HT-29 (cell line): ENCODE data around the gene SYNE1. TPM values are rescaled to one million over a fixed set of nuclear protein-coding genes. Genes with fewer than 3 reads are reported as not detected.
"Not testable (repeated sequence)": the region's sequence is repeated elsewhere in the genome, so short reads cannot be mapped to it uniquely, and the experiment has no call there.

ENCODE experiments used
- DNase-seq: peaks from one replicate; pipeline ENCODE4 v3.0.0-alpha.2; 2015; ENCODE audit warnings: low spot score
- total RNA-seq: library from RNA; depleted of rRNA; stranded (reverse); fragments of >200 nt; shearing (Covaris generic); gene quantifications from 2 replicates; pipeline ENCODE4 v1.2.3, GENCODE V29; 2014; rRNA removed

Gene SYNE1, protein sequence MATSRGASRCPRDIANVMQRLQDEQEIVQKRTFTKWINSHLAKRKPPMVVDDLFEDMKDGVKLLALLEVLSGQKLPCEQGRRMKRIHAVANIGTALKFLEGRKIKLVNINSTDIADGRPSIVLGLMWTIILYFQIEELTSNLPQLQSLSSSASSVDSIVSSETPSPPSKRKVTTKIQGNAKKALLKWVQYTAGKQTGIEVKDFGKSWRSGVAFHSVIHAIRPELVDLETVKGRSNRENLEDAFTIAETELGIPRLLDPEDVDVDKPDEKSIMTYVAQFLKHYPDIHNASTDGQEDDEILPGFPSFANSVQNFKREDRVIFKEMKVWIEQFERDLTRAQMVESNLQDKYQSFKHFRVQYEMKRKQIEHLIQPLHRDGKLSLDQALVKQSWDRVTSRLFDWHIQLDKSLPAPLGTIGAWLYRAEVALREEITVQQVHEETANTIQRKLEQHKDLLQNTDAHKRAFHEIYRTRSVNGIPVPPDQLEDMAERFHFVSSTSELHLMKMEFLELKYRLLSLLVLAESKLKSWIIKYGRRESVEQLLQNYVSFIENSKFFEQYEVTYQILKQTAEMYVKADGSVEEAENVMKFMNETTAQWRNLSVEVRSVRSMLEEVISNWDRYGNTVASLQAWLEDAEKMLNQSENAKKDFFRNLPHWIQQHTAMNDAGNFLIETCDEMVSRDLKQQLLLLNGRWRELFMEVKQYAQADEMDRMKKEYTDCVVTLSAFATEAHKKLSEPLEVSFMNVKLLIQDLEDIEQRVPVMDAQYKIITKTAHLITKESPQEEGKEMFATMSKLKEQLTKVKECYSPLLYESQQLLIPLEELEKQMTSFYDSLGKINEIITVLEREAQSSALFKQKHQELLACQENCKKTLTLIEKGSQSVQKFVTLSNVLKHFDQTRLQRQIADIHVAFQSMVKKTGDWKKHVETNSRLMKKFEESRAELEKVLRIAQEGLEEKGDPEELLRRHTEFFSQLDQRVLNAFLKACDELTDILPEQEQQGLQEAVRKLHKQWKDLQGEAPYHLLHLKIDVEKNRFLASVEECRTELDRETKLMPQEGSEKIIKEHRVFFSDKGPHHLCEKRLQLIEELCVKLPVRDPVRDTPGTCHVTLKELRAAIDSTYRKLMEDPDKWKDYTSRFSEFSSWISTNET (N-terminal part only)
- total RNA-seq: 2.7 and 3.9 TPM in 2 replicates

DNA sequence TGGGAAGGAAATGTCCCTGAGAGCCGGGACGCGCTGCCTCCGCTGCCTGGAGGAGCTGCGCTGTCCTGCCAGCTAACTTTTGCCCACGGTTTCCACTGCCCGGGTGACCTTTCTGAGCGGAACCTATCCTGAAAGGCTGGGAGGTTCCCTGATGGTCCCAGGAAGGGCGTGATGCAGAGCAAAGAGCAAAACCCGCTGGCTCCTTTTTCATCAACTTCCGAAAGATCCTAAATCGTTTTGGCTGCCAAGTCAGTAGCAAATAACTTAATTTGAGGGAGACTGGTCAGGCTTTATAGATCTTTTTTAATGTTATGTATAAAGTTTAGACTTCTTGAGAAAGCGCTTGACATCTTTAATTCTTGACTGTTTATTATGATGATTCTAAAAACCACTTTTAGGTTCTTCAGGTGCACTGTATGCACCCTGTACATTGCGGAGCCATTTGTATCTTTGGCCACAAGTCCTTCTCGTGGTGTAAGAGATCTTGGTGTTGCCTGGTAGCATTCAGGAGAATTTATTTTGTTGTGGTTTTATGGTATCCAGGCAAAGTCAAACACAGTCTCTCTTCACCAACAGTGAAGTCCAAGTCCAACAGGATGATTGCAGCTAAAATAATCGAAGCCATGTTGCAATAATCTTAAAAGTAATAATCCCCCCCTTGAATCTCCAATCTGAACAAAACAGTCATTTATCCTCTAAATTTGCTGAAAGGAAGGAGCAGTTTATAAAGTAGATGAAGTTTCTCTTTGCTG is at the start of gene SYNE1:
Gene SYNE1 (minus strand): TSS at position 67 of the 752 bp plus-strand sequence. CDS start 9,031 bp downstream, outside the sequence.
- DNase-seq: no peak

DNA sequence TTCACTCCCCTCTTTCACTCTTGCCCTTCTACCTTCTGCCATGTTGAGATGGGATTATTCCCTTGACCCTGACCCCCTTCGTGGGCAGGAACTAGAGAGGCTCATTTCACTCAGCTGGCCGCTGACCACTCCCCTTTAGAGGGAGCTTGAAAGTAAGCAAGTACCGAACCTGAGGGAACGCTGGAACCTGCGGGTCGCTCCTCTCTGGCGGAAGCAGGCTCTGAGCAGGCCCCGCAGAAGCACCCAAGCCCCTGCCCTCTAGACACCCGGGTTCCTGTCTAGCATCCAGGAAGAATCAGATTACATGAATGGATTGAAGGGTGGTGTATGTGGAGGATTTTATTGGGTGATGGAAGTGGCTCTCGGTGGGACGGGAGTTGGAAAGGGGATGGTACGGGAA is 48.7 kb upstream of the SYNE1 start:
- no peak for DNase-seq

DNA sequence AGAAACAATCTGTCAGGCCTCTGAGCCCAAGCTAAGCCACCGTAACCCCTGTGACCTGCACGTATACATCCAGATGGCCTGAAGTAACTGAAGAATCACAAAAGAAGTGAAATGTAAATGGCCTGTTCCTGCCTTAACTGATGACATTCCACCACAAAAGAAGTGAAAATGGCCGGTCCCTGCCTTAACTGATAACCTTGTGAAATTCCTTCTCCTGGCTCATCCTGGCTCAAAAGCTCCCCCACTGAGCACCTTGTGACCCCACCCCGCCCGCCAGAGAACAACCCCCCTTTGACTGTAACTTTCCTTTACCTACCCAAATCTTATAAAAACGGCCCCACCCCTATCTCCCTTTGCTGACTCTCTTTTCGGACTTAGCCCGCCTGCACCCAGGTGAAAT is 45.8 kb upstream of the SYNE1 start:
- DNase-seq: not testable (repeated sequence)

DNA sequence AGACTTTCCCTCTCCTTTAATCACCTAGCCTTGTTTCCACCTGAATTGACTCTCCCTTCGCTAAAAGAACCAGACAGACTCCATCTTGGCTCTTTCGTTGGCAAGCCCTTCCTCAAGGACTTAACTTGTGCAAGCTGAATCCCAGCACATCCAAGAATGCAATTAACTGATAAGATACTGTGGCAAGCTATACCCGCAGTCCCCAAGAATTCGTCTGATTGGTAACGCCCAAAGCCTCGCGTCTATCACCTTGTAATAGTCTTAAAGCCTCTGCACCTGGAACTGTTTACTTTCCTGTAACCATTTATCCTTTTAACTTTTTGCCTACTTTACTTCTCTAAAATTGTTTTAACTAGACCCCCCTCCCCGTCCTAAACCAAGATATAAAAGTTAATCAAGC is 45.0 kb upstream of the SYNE1 start:
- no peak for DNase-seq

DNA sequence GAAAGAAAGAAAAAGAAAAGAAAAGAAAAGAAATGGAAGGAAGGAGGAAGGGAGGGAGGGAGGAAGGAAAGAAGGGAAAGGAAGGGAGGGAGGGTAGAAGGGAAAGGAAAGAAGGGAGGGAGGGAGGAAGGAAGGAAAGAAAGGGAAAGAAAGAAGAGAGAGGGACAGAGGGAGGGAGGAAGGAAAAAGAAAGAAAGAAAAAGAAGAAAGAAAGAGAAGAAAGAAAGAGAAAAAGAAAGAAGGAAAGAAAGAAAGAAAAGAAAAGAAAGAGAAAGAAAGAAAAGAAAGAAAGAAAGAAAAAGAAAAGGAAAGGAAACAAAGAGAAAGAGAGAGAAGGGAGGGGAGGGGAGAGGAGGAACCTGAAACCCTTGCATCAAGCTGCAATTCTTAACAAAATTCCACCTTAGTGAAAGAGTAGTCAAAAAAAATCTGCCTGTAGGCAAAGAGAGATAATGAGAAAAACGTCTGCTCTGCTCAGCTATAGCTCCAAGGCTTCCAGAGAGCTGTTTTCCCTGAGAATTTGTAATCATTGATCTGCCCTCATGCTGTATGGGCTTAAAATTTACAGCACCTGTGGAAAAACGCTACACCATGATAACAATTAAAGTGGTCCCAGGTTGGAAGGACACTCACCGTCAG is 43.8 kb upstream of the SYNE1 start:
- DNase-seq: no peak

DNA sequence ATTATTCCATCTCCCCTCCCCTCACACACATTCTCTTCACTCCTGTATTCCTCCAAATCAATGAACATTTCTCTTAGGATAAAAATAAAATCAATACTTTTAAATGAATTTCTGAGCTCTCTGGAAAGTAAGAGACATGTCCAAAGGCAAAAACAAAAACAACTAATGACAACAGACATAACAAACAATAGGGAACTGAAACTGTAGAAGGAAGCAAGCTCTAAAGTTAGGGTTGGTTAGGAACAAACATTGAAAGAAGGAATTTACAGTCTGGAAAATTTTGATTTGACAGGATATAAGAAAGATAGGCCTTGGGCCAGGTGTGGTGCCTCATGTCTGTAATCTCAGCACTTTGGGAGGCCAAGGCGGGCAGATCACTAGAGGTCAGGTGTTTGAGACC is 43.0 kb upstream of the SYNE1 start:
- no peak for DNase-seq

DNA sequence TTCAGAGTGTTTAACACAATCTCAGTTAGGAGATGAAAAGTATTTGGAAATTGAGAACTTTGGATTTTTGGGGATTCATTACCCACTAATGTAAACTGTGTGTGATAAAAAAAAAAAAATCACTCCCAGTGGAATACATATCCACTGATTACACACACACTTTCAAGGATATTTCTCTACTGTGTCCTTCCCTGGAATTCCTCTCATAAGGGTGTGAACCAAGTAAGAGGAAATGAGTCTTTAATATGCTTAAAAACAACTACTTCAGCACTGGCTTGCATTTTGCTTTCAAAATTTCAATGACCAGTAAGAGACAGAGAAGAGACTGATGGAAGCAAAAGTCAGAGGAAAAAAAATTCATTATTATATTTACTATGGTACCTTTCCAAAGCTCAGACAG is 36.1 kb upstream of the SYNE1 start:
- no peak for DNase-seq

DNA sequence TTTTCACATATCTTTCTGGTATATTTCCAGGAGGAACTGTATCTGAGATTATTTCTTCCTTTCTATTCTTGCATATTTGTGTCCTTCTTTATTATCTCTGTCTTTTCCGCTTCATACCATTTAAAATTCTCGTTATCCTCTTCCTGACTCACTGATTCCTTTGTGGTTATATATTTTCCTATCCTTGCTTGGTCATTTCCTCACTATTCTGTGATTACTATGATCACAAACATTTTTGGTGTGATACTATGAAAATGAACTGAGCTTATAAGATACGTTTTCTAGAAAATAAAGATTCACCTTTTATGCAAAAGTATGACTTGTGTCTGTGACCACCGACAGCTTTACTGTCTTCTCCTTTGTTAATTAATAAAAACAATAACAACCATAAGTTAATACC is 34.0 kb upstream of the SYNE1 start:
- DNase-seq: no peak

DNA sequence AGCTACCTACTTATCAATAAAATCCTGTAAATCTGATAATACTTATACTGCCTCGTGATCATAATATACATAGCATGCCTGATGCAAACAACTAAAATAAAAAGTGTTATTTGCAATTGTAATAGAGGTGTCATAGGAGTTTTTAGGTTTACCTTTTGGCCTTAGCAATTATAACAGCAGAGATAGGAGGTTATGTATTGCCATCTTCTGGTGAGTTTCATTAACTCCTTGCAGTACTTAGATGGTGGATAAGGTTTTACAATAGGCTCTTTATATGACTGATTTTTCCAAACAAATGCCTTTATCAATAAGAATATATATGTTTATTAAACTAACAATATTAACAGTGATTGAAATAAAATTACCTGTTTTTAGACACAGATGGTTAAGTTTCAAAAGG is 32.7 kb upstream of the SYNE1 start:
- DNase-seq: peak; percentile 12

DNA sequence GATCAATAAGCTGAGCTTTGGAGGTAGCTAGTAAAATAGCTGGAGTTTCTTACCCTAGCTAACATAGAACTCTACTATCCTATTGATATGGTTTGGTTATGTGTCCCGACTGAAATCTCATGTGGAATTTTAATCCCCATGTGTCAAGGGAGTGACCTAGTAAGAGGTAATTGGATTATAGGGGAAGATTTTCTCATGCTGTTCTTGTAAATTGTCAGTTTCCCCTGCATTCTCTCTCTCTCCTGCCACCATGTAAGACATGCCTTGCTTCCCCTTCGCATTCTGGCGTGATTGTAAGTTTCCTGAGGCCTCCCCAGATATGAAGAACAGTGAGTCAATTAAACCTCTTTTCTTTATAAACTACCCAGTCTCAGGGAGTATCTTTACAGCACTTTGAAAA is 24.6 kb upstream of the SYNE1 start:
- no peak for DNase-seq

DNA sequence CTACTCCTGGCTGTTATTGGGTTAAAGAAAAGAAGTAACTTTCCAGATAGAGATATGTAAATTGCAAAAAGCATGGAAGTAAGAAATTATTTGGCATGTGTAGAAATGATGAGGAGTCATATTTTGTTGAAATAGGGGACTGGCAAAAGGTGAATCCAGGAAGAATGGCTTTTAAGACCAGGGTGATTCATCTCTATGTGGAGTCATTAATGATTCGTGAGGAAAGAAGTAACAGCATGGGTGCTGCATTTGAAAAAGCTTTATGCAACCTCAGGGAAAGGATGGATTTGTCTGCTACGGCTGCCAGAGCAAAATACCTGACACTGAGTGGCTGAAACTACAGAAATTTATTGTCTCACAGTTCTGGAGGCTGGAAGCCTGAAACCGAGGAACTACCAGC is 14.8 kb upstream of the SYNE1 start:
- DNase-seq: no peak

DNA sequence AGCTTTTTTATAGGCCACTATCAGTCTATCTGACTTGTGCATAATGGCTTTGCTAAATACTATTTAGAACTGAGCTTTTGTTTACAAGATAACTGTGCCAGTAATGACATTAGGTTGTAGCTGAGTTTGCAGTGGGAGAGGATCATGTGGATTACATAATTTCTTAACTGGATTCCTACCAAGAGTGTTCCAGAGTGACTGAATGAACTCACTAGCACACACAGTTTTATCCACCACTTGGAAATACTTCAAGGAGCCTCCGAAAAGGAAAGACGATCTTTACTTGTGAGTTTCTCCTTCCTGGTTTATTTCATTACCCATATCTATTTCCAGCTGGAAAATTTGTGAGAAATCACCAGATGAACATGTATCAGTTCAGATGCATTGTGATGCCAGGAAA is 10.9 kb upstream of the SYNE1 start:
- no peak for DNase-seq

DNA sequence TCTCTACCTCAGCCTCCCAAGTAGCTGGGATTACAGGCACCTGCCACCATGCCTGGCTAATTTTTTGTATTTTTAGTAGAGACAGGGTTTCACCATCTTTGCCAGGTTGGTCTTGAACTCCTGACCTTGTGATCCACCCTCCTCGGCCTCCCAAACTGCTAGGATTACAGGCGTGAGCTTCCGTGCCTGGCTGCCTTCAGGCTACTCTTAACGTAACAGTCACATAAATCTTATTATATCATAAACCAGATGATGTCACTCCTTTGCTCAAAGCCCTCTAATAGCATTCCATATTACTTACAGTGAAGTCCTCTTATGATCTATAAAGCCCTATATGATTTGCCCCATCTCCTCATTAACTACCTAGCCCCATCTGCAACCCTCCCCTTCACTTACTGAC is 9.6 kb upstream of the SYNE1 start:
- not testable (repeated sequence) for DNase-seq

DNA sequence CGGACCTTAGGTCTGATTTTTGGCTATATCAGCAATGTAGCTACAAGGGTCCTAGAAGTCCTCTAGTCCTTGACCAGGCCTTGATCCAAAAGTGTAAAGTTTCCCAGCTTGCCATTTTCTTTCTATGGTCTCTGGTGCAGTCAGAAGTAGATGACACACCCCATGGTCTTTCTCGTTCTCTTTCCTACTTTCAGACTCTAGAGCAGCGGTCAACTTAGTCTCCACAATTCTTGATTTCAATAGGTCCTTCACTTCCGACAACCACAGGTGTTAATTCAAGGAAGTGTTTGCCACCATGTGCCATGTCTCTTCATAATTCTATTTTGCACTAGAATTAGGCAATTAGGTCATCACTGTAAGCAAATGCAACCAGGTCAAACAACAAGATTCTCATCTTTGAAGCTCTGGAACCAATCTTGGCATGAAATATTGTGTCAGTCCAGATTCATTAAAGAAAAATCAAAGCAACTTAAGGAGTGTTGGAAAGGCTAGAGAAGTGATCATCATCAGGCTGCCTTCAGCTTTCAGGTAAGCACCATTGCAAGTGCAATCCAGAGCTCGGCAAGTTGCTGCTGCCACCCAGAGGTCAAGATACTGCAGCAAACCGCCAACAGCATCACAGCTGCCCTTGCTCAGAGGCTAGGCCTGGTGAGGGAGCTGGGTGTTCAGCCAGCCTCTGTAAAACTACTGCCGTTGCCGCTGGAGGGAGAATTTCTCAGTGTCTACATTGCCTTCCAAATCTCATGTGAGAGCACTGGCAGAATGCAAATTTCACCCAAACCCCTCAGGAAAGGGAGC is 5.6 kb upstream of the SYNE1 start:
- DNase-seq: peak; percentile 53

DNA sequence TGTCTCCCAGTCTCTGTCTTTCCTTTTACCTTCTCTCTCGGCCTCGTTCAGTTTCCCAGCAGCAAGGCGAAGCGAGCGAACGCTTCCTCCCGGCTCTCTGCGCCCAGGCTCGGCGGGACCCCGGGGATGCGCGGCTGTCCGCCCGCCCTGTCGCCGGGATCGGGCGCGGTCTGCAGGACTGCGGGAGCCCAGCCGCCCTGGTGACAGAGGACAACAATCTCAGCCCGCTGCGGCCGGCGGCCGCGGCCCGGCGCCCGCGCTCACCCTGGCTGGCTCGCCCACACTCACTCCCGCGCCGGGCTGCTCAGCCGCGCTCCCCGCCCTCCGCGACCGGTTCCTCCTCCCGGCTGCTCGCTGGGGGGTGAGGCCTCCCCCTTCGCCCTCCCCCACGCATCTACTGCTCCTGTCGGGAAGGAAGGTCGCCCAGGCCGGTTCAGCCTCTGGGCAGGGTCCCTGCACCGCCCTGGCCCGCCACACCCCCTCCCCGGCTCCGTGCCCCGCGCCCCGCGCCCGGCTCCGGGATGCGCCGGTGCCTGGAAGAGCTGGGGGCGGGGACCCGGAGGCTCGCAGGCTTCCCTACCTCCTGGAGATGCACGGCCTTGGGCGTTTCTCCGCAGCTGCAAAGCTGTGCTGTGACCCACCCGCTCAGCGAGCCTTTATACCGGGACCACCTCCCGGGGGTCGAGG is 410 bp downstream of the SYNE1 start:
- no peak for DNase-seq

DNA sequence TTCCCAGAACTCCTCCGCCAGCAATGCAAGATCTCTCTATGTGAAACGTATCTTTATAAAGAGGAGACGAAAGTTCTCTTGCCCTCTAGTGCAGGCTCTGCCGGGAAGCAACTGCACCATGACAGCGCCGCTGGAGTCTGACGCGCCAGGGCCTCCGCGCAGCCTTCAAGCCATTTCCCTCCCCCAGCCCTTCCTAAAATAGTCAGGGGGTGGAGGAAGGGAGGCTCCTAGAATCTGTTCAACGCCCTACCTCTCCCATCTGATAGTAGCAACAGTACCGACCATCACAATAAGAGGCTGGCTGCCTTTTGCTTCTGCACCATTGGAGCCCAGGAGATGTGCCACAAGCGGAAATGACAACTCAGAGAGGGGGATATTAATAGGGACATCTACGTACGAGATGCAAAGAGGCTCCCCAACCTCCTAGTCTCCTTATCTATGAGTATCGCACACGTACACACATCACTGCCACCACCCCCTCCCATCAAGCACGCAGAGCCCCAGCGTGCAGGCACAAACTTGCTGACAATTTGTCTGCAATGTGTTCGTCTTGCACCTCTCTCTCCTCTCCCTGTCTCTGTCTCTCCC is 1.0 kb downstream of the SYNE1 start:
- DNase-seq: no peak

DNA sequence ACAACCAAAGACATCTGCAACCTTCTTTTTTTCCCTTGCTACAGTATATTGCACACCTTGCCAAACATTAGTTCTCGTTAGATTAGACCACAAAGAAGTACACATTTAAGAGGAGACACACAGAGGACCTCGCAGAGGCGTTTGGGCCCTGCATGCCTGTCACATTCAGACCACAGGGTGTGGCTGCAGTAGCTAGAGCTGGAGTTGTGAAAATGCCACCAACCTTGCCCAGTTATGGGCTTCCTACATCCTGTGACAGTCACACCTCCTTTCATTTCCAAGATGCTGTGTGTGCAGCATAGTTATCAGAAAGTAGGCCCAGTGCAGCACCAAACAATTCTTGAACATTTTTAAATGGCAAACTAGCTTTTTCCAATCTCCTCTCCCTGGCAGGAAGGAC is 2.4 kb downstream of the SYNE1 start:
- no peak for DNase-seq

DNA sequence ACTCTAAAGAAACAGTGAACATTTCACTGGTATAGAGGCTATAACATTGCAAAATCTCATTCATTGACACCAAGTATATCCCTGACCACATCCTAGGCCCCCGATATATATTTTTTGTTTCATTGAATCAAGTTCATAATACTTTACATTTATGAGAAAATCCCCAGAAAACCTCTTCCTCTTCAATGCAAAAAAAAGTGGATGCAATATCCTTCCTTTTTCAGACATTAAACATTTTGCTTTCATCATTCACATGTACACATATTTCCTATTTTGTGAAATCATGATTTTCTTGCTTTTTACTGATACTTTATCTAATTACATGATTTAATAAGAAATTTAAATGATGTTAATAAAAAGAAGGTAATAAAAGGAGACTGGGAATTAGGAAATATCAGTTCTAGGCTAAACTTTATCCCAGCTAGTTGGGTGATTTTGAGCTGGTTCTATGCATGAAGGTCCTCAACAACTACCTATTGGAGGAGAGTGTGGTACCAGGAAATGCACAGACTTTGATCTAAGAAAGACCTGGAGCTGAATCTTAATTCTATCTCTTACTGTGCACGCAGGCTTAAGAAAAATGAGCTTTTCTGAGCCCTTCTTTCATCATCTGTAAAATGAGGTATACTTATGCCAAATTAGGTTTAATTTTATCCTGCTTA is 4.9 kb downstream of the SYNE1 start:
- DNase-seq: no peak

DNA sequence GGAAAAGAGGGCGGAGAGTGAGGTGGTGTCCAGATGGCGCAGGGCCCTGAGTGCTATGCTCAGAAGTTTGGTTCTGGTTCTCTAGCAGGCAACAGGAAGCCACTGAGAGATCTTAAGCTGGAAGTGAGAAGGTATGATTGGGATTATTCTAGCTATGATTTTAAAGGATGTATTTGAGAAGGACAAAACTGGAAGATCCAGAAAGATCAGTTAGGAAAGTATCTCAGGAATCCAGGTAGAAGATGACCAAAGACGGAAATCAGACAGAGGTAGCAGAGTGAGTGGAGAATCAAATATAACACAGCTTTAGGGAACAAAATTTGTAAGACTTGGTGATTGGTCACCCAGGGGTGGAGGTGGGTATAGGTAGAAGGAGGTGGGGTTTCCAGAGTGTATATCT is 5.8 kb downstream of the SYNE1 start:
- no peak for DNase-seq
